ENCODE data around the gene MYRFL.
"Not testable (repeated sequence)": the region's sequence is repeated elsewhere in the genome, so short reads cannot be mapped to it uniquely, and the experiment has no call there.

MYRFL gene

DNA sequence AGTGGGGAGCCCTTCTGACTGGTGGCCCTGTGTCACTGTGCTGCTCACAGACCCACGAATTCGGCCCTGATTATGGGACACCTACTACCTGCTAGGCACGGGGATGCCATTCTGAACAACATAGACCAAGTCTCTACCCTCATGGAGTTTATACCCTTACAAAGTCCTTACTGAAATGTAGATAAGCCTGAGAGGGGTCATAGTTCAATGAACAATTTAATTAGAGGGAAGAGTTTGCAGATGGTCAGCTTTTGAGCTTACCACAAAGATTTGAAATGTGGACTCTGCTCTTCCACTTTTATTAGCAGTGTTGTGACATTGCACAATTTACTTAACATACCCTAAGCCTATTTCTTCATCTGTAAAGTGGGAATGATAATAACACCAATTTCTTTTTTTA is 161.1 kb downstream of the MYRFL start:
- DNase-seq (ENCODE audit: low read depth in 2 of 2, low spot score in 1 of 2): no peak

DNA sequence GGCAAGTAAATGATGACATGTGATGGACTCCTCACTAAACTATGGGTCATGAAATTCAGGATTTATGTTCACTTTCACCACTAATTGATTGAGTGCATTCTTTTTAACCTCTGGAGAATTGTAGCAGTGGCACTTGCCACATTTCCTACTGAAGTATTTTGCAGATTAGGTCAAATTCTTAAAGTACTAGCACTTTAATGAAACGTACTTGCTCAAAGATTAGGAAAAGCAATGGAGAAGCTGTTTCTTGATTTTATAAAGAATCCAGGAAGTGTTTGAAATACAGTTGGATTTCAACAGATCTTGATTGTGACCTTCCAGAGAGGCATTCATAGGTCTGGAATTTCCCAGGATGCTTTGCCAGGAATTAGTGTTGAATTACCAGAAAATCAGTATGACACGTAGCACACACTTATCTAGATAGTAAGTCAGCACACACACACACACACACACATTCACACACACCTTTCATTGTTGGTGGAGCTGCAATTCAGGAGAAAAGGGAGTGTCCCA is 162.6 kb downstream of the MYRFL start:
- no peak for DNase-seq (ENCODE audit: low read depth in 2 of 2, low spot score in 1 of 2)

DNA sequence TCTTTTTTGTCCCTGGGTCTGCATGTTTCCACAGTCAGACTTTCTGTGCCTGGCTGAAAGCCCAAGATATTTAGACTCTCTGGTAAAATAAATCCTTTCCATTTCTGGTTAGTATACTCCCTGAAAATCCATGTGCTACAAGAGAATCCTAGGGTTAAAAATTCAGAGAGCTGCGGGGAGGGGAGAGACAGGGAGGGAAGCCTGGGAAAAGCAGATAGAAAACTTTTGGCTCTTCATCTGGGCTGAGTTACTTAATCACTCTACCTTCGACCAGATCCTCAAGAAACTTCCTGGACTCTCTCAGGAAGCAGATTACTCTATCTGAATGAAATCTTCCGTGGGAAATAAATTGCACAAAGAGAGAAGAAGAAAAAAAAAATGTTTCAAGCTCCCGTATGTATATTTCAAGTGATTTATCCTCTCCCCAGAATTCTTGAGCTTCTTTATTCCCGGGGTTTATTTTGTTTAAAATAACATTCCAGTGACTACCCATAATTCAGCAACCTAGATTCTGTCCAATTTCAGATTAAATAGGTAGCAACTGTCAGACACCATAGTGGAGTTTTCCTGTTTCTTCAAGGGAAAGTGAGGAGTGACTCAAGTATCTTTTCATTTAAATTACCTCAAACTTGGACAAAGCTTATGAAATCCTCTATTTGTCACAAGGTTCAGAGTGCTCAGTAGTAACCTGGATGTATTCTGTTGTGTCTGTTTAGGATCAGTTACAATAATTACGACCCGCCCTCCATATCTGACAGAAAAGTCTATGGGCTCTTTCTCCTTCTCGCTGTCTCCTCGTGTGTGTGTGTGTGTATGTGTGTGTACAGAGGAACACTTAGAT is 163.7 kb downstream of the MYRFL start:
- DNase-seq (ENCODE audit: low read depth in 2 of 2, low spot score in 1 of 2): no peak

DNA sequence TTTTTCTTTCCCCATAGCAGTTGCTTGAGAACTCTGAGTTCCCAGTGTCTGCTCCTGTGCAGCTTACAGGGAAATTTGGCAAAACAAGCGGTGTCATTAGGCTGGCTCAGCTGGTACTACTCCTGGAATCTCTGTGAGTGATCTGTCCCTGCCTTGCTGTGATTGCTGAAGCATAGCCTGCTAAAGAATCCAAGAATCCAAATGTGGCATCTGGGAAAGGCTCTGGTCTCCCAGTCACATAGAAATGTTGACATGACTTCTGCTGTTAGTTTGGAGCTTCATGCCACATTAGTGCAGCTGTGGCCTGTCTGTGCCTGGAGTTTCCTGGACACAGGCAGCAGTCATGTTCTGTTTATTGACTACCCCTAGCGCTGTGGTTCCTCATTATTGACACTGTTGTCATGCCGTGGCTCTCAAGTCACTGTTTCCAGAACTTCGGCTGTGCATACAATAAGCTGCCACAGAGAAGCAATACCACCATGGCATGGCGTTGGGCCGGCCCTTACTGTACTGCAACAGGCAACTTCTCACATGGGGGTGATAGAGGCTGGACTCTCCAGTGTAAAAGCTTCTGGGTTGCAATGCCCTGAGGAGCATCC is 166.8 kb downstream of the MYRFL start:
- DNase-seq (ENCODE audit: low read depth in 2 of 2, low spot score in 1 of 2): no peak

DNA sequence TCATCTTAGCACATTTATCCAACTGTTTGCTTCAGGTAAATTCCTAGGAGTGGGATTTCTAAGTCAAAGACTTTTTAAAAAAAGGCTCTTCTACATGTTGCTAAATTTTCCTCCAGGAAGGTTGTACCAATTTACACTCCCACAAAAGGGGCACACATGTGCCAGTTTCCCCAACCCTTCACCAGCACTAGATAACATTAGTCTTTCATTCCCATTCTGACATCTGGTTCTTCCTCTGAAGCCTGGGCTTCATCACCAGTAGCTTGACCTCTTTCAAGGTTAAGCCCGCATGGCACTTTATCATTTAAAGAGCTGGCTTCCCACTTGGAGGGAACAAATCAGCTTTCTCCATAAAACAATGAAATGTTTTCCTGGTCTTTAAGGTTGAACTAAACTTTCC is 168.4 kb downstream of the MYRFL start:
- DNase-seq (ENCODE audit: low read depth in 2 of 2, low spot score in 1 of 2): no peak

DNA sequence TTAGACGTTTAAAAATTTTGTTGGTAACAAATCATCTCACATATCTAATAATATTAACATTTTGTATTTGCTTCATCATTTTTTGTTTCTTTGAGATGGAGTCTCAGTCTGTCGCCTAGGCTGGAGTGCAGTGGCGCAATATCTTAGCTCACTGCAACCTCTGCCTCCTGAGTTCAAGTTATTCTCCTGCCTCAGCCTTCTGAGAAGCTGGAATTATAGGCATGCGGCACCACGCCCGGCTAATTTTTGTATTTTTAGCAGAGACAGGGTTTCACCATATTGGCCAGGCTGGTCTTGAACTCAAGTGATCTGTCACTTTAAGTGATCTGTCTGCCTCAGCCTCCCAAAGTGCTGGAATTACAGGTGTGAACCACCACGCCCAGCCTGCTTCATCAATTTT is 169.1 kb downstream of the MYRFL start:
- DNase-seq (ENCODE audit: low read depth in 2 of 2, low spot score in 1 of 2): not testable (repeated sequence)

DNA sequence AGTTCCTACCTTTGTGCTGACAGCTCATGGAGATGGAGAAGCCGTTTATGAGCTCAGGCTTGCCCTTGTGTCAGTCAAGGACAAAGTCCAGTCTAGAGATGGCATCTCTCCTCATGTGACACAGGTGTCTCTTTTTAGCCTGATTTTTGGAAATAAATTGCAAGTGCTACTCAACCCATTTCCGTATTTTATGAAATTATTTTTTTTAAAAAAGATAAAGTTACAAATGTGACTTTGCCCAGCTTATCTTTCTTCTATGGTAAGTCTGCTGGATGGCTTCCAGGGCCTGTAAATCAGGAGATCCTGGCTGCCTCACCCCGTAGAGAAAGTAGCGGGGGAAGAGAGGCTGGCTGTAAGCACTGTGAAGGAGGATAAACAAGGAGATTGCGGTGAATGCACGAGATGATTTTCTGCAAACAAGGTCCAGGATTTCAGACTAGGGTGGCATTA is 169.7 kb downstream of the MYRFL start:
- DNase-seq (ENCODE audit: low read depth in 2 of 2, low spot score in 1 of 2): no peak

DNA sequence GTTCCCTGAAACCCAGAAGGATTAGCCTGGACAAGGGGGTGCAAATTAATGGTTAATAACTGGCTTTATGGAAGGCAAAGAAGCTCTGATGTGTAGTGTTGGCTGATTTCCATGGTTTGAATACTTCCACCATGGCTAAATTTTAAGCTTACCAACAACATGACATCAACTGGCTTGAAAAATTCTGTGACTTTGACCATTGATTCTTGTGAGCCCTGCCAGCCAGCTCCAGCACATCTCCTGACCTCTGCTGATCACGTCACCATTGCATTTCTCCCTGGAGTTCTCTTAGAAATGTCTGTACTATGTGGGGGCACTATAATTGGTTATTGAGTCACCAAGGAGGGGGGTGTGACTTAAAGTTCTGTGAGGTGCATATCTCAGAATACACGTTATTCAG is 171.2 kb downstream of the MYRFL start:
- no peak for DNase-seq (ENCODE audit: low read depth in 2 of 2, low spot score in 1 of 2)

DNA sequence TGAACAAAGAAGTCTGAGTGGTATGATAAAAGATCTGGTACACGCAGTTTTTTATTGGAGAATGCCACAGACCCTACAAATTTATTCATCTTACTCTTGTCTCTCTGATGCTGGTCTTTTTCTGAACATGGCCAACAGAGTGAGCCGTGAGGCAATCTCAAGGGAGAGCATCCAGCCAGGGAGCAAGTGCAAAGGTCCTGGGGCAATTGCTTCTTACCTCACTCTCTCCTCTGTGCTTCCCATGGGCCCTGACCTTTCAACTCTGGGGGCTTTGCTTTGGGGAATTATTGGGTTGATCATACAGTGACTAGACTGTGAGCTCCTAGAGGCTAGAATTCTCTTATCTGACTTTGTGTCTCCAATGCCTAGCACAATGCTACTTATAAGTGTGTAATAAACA is 171.7 kb downstream of the MYRFL start:
- no peak for DNase-seq (ENCODE audit: low read depth in 2 of 2, low spot score in 1 of 2)

DNA sequence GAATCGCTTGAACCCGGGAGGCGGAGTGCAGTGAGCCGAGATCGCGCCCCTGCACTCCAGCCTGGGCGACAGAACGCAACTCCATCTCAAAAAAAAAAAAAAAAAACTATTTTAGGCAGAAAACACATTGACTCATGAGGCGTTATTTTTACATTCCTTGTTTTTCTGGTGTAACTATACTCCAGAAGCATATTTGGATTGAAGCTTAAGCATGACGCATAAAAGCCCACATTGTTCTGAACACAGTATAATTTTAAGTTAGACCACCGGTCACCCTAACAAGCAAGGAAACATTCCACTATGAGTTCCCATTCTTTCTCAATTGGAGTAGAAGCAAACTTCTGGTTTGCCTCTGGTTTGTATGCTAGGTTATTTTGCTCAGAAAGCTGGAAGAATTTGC is 173.0 kb downstream of the MYRFL start:
- no peak for DNase-seq (ENCODE audit: low read depth in 2 of 2, low spot score in 1 of 2)

DNA sequence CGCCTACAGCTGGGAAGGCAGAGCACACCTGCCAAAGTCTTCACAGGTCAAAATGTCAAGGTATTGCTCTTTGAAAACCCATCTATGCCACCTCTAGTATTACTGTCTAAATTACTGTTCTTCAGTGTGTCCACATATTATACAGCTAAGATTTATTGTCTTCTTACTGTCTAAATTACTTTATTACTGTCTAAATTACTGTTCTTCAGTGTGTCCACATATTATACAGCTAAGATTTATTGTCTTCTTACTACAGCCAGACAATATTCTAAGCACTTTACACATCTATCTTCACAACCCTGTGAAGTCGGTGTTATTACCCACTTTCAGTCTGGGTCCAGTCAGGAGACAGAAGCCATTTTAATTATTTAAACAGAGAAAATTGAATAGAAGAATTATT is 173.9 kb downstream of the MYRFL start:
- DNase-seq (ENCODE audit: low read depth in 2 of 2, low spot score in 1 of 2): no peak

DNA sequence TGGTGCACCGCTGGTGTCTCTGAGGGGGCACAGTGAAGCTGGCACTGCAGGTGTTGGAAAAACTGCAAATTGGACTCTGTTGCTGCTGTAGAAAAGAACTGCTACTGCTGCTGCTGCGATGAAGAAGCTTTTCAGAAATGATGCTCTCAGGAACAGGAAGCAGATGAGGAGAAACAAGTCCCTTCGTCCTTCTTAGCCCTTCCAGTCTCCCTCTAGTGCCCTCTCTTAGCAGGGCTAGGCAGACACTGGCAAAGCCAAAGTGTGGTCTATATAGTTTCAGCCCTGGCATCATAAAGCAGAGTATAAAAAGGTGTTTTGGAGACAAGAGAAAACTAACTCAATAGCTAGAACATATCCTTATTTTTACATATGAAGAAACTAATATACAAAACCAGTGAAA is 174.5 kb downstream of the MYRFL start:
- no peak for DNase-seq (ENCODE audit: low read depth in 2 of 2, low spot score in 1 of 2)

DNA sequence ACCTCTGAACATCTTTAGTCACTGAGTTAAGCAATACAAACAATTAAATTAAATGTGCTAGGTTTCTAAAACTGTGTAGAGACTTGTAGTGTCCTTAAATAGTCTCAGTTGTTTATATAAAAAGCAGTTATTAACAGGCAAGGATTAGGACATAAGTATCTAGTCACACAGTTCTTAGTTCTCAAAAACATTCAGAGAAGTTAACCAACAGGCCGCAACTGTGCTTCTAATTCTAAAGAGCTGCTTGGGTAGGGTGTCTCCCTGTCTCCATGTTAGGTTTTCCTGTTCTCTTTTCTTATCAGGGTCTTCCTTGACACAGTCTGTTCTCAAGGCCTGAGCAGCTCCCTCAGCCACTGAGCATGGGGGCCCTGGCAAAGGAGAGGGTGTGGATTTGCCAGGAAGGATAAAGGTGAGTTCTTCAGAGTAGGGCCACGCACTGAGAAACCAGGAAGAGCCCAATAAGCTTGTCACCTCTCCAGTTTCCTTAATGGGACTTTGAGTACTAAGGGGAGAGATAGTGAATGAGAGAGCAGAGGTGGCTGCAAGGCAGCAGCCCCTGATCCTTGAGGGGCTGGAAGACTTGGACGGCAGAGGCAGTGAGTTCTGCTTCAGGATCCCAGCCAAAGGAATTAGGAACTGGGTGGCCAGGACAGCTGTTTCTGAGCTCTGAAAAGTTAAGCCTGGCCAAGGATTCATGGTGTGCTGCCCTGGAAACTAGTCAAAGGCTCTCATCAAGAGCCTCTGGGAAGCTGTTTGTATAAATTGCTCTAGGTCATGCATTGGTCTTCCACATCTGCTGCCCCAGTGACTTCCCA is 177.3 kb downstream of the MYRFL start:
- no peak for DNase-seq (ENCODE audit: low read depth in 2 of 2, low spot score in 1 of 2)

DNA sequence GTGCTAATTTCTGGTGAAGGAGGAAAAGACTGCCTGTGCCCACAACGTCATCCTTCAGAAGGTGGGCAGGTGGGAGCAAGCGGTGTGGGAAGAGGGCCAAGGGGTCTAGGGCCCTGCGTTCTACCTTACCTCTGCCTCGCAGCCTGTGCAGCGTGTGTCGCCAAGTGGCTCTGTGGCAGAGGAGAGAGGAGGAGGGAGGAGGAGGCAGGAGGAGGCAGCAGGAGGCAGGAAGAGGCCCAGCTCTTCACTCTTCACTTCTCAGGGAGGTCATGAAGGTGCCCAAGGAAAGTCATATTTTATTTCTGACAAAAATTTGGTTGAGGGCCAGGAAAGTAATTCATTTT is 177.9 kb downstream of the MYRFL start:
- no peak for DNase-seq (ENCODE audit: low read depth in 2 of 2, low spot score in 1 of 2)

DNA sequence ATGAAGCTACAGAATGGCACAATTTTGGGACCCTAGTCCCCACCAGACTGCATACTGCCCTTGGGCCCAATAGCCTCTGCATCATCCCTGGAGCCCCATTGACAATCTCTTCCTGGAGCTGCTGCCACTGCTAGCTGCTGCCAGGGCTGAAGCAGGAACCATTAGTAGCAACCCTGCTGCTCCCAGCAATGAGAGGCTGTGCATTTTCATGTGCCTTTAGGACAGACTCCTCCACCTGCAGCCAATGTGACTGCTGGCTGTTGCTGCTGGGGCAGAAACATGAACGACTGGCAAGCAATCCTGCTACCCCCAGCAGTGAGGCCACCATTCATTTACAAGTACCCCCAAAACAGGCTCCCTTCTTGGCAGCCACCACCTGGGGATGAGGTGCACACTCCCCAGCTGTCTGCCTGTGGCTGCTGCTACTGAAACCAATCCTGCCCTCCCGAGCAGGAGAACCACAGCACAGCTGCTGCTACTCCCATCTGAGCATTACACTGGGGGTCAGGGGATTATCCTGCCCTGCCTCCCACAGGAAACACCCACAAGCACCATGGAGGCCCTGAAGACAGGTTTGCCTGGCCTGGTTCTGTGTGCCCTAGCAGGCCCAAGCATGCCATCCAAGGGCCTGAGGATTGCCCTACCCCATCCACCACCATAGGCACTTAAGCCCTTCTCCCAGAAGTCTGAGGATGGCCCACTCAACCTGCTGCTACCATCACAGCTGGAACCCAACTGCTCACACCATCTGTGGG is 181.0 kb downstream of the MYRFL start:
- no peak for DNase-seq (ENCODE audit: low read depth in 2 of 2, low spot score in 1 of 2)

DNA sequence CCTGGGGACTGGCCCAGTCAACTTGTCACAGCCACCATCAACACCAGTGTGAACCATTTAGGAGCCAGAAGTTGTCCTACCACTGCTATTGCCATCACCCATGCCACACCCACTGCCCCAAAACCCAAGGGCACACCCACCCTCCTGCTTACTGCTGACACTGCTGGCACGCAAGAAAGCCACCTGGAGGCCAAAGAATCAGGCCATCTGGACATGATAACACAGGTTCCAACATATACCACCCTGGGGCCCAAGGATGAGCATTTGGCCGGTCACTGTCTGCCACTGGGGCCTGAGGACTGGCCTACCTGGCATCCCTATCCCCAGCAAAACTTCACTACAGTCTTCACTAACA is 181.6 kb downstream of the MYRFL start:
- DNase-seq (ENCODE audit: low read depth in 2 of 2, low spot score in 1 of 2): no peak

DNA sequence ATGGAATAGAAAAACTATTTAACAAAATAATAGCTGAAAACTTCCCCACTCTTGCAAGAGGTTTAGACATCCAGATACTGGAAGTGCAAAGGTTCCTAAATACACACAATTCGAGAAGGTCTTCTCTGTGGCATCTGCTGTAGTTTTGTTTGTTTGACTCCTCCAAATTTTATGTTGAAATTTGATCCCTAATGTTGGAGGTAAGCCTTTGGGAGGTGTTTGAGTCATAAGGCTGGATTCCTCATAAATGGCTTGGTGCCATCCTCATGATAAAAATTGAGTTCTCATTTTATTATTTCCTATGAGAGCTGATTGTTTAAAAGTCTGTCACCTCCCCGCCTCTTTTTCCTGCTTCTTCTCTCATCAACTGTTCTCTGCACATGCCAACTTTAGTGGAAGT is 182.7 kb downstream of the MYRFL start:
- no peak for DNase-seq (ENCODE audit: low read depth in 2 of 2, low spot score in 1 of 2)

Measured in stimulated activated CD8-positive, alpha-beta memory T cell treated with anti-CD3 and anti-CD28 coated beads, Interleukin-4, amount 100 ng/mL, for 1 hour (primary cell).